HG03139 (cell line): ENCODE data around the gene RPL32.
"Not testable (repeated sequence)": the region's sequence is repeated elsewhere in the genome, so short reads cannot be mapped to it uniquely, and the experiment has no call there.

Source experiments
- ATAC-seq: cut with Tn5 transposase; IDR thresholded peaks from one replicate; pipeline ENCODE4 v1.9.1; 2021; ENCODE audit not compliant: unreplicated experiment

RPL32 gene

DNA sequence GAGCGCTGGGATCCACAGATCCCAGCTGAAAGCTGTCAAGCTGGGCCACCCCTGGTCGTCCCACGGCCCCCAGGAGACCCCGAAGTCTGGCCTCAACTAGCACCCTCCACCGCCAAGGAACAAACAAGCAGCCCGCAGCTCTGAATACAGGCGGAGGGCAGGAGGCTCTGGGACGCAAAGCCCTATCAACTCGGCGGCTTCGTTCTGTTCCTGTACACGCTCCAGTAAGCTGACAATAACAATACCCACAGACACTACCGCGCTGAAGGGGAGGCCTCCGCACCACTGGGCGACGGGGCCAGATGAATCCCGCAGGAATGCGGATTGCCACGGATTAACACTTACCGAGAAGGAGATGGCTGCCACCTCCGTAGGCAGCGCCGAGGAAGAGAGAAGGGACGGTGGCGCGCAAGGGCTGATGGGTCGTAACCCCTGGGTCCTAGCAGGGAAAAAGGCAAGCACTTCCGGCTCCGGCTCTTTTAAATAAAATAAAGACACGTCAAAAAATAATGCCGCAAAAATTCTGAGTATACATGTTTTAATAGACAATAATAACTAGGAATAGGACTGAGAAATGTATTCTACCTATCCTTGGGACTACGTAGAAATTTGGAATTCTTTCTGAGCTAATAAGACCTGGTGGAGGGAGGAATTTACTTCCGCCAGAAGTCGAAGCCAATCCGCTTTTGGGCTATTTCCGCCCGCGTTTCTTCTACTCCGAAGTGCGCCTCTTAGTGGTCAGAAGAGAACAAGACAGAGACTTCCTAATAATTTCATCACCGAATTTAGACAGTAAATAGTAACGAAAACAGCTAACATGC lies at the start of gene RPL32:
RPL32 (minus strand) TSS at position 417 of the 821 bp plus-strand sequence. CDS start 1,328 bp downstream, outside the sequence.
- ATAC-seq = peak; percentile 84

DNA sequence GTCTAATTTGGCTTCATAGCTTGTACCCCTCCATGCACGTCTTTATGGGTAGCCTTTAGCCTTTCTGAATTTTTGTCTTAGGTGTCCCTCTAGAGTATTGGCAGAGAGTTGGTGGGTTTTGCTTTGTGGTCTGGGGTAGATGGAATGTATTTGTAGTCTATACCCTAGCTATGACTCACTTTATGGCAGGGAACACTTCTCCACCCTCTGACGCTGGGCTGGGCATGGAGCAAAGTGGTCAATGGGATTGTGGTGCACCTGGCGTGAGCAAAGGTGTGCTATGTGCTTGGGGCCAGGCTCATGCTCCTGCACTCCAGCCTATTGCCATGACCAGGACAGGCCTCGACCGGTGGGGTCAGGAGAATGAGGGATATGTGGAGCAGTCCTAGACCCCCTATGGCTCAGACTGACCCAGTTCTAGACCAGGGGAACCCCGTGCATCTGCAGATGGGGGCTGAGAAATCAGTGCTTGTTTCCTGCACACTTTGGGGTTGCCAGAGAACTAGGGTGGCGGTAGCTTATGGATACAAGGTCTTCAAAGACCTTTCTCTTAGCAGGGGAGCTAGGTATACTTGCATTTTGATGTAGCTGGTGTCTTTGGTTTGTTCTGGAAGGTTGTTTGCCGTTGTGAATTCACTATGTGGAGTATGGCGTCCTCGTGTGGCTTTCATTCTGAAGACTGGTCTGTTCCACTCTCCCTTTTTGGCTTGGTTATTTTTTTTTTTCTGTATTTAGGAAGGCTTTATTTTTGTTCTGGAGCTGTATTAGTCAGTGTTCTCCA lies 49.4 kb upstream of the RPL32 start:
- no peak for ATAC-seq

DNA sequence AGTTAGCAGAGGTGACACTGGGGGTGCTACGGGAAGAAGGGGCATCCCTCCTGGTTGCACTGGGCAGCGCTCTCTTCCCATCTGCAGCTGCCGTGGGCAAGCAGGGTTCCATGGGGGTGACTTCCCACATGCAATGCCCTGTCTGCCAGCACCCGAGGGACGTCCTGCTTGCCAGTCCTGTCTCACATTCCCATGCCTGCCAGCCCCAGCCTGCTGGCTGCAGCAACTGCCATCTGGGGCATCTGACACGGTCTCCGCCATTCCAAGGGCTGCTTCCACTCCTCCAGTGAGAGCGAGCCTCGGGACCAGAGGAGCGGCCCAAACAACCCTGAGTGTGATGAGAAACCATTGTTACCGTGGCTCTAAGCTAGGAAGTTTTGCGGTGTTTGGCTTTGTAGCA lies 45.4 kb upstream of the RPL32 start:
- ATAC-seq = no peak

DNA sequence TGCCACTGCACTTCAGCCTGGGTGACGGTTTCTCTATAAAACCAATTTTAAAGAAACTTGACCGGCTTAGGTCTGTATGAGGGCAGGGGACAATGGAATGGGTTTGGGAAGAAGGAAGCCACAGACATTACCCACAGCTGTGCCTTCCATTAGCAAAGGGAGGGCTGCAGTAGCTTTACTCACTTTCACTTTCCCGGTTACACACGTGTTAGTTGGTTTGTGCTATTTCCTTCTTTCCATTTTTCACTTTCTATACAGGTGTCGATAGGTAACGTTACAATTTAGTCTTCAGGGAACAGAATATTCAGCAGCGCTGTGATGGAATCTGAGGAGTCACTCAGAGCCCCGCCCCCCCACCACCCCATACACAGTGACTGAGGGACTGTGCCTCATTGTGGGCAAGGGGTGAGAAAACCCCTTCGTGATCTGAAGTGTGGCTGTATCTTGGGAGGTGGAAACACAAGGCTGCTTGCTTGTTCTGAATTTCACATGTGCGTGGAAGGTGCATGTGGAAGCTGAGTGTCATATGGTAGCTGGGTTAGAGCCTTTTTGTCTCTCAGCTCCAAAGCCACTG lies 44.8 kb upstream of the RPL32 start:
- no peak for ATAC-seq

DNA sequence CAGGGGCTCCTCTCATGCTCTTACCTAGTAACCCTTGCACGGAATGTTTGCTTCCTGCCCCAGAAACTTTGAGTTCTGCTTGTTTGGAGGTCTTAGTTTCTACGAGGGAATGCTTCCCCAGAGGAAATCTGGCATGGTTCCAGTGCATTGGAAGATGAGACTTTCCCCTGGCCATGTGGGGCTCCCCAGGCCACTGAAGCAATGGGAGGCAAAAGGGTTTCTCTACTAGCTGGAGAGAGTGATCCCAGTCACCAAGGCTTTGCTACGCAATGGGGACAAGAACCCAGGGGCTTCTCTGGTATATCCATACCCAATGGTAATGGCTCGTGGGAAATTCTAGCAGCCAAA lies 44.2 kb upstream of the RPL32 start:
- no peak for ATAC-seq

DNA sequence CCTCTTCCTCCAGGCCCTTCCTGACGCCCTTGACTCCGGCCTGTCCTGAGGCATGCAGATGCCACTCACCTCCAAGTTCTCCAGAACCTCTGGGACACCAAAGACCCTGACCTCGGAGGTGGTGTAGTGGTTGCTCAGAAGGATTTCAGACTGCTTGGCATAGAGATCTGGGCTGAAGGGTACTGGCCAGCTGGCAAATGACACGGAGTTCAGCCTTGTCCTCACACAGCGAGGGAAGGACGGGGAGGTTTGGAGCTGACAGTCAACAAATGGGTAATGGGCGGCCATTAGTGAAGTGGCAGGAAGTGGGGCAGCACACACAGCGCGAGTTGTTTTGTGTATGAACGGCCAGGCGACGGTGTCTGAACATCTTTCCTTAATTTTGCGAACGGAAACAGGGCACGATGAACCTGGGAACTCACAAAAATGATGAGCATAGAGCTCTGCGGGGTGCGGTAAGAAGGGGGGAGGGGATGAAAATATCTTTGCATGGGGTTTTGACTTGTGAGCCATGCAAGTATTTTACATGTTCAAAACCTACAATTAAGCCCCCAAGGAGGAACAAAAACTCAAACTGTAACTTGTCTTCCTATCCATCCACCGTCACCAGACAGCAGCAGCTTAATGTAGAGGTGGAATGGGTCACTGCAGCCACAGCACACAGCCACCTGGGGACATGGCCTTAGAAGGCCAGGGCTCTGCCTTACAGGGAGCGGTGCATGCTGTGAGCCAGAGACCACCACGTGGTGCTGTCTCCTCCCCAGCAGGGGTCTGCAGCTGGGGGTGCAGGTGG lies 43.6 kb upstream of the RPL32 start:
- no peak for ATAC-seq

DNA sequence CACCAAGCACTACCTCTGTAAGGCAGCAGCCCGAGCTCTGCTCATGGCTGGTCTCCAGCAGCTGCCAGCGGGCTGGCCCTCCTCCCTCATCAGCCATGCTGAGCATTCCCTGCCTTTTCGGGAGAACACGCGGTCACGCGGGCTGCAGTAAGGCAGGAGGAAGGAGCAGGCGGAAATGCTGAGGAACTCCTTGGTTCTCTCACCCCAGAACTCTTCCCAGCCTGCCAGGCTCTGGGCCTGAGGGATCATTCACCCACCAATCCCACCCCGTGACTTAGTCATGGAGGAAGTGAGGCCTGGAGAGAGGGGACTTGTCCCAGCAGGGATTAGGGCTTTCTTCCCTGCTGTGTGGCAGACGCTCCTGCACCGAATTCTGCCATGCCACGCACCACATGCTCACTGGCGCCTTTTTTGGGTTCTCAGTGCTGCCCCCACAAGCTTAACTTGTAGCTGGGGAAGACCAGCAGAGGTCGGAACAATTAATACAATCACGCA lies 42.9 kb upstream of the RPL32 start:
- no peak for ATAC-seq

DNA sequence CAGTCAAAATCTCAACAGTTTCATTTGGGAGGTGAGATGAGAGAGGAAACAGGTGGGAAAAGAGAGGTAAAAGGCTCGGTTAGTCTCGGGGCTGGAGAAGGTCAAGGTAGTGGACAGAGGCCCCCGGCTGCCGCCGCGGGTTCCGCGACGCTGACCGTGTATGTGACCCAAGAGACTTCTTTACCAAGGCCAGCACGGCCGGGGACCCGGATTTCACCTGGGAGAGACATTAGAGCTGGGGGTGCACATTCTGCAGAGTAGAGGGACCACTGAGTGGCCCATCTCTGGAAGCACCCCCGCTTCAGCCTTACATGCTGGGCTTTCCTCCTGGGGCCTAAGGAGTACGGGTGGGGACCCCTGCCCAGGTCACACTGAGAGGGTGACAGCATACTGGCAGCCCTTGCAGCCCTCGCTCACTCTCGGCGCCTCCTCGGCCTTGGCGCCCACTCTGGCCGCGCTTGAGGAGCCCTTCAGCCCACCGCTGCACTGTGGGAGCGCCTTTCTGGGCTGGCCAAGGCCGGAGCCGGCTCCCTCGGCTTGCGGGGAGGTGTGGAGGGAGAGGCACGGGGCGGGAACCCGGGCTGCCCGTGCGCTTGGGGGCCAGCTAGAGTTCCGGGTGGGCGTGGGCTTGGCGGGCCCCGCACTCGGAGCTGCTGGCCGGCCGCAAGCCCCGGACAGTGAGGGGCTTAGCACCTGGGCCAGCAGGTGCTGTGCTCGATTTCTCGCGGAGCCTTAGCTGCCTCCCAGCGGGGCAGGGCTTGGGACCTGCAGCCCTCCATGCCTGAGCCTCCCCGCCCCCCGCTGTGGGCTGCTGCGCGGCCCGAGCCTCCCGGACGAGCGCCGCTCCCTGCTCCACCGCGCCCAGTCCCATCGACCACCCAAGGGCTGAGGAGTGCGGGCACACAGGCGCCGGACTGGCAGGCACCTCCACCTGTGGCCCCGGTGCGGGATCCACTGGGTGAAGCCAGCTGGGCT lies 41.3 kb upstream of the RPL32 start:
- no peak for ATAC-seq

DNA sequence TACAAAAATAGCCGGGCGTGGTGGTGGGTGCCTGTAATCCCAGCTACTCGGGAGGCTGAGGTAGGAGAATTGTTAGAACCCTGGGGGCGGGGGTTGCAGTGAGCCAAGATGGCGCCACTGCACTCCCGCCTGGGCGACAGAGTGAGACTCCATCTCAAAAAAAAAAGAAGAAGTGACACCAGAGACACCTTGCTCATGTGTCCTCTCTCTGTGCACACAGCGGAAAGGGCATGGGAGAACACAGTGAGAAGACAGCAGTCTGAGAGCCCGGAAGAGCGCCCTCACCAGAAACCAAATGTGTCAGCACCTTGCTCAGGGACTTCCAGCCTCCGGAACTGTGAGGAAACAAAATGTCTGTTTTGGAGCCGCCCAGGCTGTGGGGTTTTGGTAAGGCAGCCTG lies 40.5 kb upstream of the RPL32 start:
- not testable (repeated sequence) for ATAC-seq

DNA sequence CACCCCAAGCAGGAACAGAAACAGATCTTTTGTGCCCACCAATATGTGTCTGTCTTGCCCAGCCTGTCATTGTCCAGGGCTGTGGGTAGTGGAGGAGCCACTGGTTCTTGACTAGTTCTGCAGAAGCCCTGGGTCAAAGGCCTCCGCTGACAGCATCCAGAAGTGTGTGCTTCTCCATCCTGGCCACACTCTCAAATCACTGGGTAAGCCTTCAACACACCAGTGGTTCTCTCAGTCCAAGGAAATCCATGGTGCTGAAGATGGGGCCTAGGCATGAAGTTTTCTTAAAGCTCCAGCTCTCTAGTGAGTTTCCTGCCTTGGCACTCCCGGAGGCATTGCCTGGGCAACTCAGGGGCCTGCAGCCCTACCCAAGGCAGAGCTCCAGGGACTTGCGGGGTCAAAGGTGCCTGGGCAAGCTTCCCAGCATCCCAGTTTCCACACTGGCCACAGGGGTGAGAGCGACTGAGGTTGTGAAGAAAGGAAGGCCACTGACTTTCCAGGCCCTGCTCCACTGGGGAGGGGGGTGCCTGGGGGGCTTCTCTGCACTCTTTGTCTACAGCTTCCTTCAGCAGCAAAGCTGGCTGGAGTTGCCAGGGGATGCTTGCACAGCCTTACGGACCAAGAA lies 37.9 kb upstream of the RPL32 start:
- ATAC-seq = no peak

DNA sequence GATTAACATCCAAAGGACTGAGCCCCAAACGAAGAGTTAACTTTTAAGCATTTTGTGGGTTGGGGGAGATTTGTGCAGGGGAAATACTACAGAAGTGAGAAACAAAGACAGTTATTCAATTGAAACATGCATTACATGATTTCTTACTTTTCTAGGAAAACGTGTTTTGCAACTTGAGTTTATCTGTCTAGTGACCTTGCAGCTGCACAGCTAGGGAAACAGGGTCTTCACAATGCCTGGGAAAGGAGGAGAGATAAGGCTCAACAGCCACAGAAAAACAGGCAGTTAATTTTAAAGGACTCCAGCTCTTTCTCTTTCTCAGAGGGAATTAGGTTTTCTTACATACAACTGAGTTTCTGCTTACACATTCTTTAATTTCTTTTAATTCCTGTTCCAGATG lies 37.4 kb upstream of the RPL32 start:
- not testable (repeated sequence) for ATAC-seq

DNA sequence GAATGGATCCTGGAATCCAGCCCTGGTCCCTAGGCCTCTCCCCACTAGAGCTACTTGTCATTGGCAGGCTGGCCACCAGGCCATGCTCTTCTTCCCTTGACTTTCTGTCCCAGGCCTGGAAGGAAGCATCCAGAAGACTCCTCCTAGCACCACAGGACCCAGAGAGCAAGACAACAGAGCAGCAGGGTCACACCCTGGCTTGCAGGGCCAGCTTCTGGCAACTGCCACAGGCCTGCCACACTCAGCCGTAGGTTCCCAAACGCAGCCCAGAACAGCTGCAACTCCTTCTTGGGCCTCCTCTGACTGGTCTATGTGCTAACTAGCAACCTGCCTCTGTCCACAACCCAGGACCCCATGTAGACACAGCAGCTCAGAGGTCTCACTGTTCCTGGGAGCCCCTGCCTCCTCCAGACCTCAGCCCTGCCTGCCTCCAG lies 36.8 kb upstream of the RPL32 start:
- ATAC-seq = no peak

DNA sequence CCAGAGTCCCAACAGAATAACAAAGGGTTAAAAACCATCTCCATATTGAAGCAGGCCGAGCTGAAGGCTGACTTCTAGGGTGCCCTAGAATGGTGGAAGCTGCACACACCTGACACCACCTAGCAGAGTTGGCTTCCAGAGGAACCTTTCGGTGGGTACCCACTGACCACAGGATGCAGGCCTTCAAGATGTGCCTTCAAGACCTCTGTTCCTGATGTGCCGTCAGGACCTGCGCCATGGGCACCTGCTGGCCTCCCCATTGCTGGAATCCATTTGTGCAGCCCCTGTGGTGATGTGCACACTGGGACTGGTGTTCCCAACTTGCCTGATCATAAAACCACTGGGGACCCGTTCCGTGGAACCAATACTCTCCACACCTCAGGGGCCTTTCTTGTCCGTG lies 35.7 kb upstream of the RPL32 start:
- ATAC-seq = no peak

DNA sequence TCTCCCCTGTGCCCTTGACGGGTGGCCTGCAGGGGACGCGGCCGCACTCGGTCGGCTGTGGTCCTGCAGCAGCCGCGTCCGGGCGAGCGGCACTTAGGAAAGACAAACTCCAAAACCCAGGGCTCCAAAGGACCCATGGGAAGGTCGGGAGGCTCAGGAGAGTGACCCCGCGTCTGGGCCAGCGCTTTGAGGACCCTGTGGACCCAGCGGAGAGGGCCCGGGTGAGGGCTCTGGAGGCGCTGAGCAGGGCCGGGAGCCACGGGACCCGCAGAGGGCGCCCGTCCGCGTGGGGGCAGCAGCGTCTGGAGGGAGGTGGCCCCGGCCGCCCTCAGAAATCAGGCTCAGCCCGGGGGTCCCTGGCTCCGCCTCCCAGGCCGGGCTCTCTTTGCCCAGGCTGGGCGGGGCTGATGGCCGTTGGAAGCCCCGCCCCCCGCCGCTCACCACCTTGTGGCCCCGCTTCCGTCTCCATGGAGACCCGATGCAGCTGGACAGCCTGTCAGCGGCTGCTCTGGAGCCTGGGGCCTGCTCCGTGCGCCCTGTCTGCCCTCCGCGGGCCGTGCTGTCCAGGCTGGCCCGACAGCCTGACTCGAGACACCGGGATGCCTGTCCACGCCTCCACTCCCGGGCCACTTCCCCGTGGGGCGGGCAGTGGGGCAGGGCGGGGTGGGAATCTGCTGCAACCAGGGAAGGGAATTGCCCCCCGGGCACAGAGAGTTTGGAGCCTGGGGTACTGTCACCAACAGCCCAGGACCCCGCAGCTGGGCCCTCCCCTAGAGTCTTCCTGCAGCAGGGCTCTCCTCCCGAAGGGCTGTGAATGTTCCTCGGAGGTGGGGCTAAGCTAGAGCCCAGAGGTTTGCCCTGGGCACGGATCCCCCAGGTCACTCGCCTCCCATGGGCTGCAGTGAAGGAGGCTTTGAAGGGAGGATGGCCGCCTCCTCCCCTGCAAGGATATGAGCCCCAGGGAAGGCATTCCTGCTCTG lies 34.8 kb upstream of the RPL32 start:
- no peak for ATAC-seq

DNA sequence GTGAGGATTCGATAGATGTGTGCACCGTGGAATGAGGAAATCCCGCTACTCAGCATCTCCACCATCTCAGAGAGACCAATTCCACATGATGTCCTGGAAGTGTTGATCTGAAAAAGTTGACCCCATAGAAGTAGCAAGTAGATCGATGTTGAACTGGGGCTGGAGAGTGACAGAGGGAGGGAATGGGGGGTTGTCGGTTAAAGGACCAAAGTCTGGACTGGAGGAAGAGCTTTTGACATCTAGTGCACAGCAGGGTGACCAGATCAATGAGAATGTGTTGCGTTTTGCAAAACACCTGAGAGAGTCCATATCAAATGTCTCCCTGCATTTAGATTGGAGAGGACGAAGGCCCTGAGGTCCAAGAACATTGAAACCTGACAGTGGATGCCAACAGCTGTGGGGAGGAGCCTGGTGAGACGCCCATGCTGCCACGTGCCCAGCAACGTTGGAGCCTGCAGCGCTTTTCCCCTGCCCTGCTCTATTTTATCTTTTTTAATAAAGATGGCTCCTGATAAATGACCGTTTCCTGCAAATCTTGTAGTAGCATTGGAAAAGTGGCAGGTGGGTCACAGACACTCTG lies 30.1 kb upstream of the RPL32 start:
- no peak for ATAC-seq

DNA sequence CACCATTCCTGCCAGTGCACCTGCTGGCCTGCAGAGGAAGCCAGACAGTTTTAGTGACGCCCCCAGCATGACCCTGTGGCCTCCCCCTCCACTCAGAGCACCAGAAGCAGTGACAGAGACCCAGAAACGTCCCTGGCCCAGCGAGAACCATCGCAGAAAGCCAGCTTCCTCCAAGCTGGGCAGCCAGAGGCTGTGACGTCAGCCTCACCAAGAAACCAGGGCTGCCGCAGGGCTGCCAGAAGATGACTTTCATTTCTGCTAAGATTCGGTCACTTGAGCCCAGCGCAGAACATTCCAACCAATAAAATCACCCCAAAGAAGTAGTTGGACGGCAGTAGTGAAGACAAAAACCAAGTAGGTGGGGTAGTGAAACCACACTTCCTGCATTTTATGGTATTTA lies 29.6 kb upstream of the RPL32 start:
- no peak for ATAC-seq

DNA sequence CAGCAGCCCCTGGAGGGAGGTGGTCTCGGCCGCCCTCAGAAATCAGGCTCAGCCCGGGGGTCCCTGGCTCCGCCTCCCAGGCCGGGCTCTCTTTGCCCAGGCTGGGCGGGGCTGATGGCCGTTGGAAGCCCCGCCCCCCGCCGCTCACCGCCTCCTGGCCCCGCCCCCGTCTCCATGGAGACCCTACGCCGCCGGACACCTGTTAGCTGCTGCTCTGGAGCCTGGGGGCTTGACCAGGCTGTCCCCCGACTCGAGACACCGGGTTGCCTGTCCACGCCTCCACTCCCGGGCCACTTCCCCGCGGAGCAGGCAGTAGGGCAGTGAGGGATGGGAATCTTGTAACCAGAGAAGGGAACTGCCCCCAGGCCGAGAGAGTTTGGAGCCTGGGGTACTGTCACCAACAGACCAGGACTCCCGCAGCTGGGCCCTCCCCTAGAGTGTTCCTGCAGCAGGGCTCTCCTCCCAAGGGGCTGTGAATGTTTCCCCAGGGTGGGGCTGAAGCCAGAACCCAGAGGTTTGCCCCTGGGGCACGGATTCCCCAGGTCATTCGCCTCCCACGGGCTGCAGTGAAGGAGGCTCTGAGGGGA lies 27.8 kb upstream of the RPL32 start:
- peak; percentile 50 for ATAC-seq
